ENCODE data around the gene AEBP1.

The AEBP1 gene

GRCh38 chr7:44097064-44097932 is 6.8 kb upstream of the AEBP1 start:
- DNase-seq (ENCODE audit: insufficient read length, low spot score) (no peak), FAIRE-seq (no peak)
- TF ChIP-seq CTCF (IDR thresholded peaks at IDR 0.05; ENCODE audit: insufficient read depth, missing control alignments), result no peak

GRCh38 chr7:44098092-44099068 is 5.8 kb upstream of the AEBP1 start:
- DNase-seq (ENCODE audit: insufficient read length, low spot score) (no peak), FAIRE-seq (no peak)
- no peak for TF ChIP-seq CTCF (IDR thresholded peaks at IDR 0.05; ENCODE audit: insufficient read depth, missing control alignments)

- no peak for FAIRE-seq
- DNase-seq (ENCODE audit: insufficient read length, low spot score), result no peak
Observed at GRCh38 chr7:44099669-44100068, 4.5 kb upstream of the AEBP1 start.

GRCh38 chr7:44100458-44101302 is 3.5 kb upstream of the AEBP1 start:
- DNase-seq (ENCODE audit: insufficient read length, low spot score), result no peak
- FAIRE-seq, result no peak

More at GRCh38 chr7:44099669-44100068, 4.5 kb upstream of the AEBP1 start:
- TF ChIP-seq CTCF (IDR thresholded peaks at IDR 0.05; ENCODE audit: insufficient read depth, missing control alignments), result no peak

GRCh38 chr7:44101303-44101965 is 2.7 kb upstream of the AEBP1 start:
- FAIRE-seq (no peak), DNase-seq (ENCODE audit: insufficient read length, low spot score) (no peak)
- TF ChIP-seq CTCF (IDR thresholded peaks at IDR 0.05; ENCODE audit: insufficient read depth, missing control alignments), result no peak

More at GRCh38 chr7:44100458-44101302, 3.5 kb upstream of the AEBP1 start:
- no peak for TF ChIP-seq CTCF (IDR thresholded peaks at IDR 0.05; ENCODE audit: insufficient read depth, missing control alignments)
